ENCODE measurements around the gene NRXN3. TPM values are rescaled to one million over a fixed set of nuclear protein-coding genes. Genes with fewer than 3 reads are reported as not detected.

NRXN3 gene
- total RNA-seq, 1 donor: 2.5 TPM

- Histone ChIP-seq H3K4me2 (ENCODE audit: insufficient read depth, low read length) (no peak overlapping the region), H3K4me1 (ENCODE audit: insufficient read depth, low read length) (no peaks in the 10 kb centered on the region), H3K36me3 (ENCODE audit: insufficient read depth, low read length) (no peaks in the 10 kb centered on the region), H3K4me3 (ENCODE audit: insufficient read depth, low read length) (no peak overlapping the region), H3K27me3 (ENCODE audit: insufficient read depth, low read length) (no peaks in the 10 kb centered on the region), H3K27ac (ENCODE audit: low read depth, low read length) (no peak overlapping the region), H3K79me2 (ENCODE audit: insufficient read depth, low read length) (no peaks in the 10 kb centered on the region), H4K20me1 (ENCODE audit: insufficient read depth, low read length) (no peaks in the 10 kb centered on the region), H3K9me3 (ENCODE audit: low read depth, low read length) (no peaks in the 10 kb centered on the region), H2AFZ (ENCODE audit: low read length) (no peak overlapping the region)
- TF ChIP-seq, protein P1, sequence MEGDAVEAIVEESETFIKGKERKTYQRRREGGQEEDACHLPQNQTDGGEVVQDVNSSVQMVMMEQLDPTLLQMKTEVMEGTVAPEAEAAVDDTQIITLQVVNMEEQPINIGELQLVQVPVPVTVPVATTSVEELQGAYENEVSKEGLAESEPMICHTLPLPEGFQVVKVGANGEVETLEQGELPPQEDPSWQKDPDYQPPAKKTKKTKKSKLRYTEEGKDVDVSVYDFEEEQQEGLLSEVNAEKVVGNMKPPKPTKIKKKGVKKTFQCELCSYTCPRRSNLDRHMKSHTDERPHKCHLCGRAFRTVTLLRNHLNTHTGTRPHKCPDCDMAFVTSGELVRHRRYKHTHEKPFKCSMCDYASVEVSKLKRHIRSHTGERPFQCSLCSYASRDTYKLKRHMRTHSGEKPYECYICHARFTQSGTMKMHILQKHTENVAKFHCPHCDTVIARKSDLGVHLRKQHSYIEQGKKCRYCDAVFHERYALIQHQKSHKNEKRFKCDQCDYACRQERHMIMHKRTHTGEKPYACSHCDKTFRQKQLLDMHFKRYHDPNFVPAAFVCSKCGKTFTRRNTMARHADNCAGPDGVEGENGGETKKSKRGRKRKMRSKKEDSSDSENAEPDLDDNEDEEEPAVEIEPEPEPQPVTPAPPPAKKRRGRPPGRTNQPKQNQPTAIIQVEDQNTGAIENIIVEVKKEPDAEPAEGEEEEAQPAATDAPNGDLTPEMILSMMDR (IDR thresholded peaks at IDR 0.05; ENCODE audit: extremely low read depth, low read depth, low read length): no peak
- DNase-seq (ENCODE audit: insufficient read length, low spot score, missing footprints): no peak
Observed at GRCh38 chr14:78657451-78657850, 487.3 kb downstream of the NRXN3 start.

GRCh38 chr14:78664841-78665240 is 494.7 kb downstream of the NRXN3 start:
- no peak overlapping the region for H3K27ac ChIP-seq (ENCODE audit: low read depth, low read length)
- DNase-seq (ENCODE audit: insufficient read length, low spot score, missing footprints): no peak
- H3K79me2 ChIP-seq (ENCODE audit: insufficient read depth, low read length): no peaks in the 10 kb centered on the region
- H4K20me1 ChIP-seq (ENCODE audit: insufficient read depth, low read length): no peaks in the 10 kb centered on the region
- H3K4me2 ChIP-seq (ENCODE audit: insufficient read depth, low read length): no peak overlapping the region
- no peaks in the 10 kb centered on the region for H3K9me3 ChIP-seq (ENCODE audit: low read depth, low read length)
- TF ChIP-seq, protein P1 (IDR thresholded peaks at IDR 0.05; ENCODE audit: extremely low read depth, low read depth, low read length): no peak
- H3K27me3 ChIP-seq (ENCODE audit: insufficient read depth, low read length): no peaks in the 10 kb centered on the region
- H3K4me3 ChIP-seq (ENCODE audit: insufficient read depth, low read length): no peak overlapping the region
- H2AFZ ChIP-seq (ENCODE audit: low read length): no peak overlapping the region
- H3K4me1 ChIP-seq (ENCODE audit: insufficient read depth, low read length): no peaks in the 10 kb centered on the region
- H3K36me3 ChIP-seq (ENCODE audit: insufficient read depth, low read length): no peaks in the 10 kb centered on the region

DNA sequence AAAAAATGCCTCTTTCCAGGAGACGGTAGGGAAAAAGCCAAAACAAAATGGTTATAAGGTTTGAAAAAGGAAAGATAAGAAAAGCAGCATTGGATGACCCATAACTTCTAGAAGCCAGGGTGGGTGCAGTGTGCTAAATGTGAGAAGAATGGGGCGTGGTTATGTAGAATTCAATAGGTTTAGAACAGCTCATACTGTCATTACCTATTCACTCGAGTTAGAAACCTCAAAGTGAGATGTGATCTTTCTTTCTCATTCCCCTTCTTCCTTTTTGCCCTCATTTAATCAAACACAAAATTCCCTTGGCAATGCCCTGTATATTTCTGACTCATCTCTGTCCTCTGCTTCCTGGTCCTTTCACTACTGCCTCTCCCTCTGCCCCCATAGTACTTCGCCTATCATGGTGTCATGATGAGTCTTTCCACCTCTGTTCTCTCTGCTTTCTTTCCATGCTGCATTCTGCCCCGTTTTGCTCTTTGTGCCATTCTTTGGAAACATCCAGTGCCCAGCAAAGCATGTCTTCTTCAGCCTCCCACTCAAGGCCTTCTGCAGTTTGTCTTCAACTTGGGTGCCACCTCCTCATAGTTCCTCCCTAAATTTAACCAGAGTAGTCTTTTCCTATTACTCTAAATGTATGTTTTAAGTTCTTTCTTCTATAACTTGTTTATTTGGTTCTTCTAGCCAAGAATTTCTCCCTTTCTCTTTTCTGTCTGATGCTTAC is 496.3 kb downstream of the NRXN3 start:
- Histone ChIP-seq H3K9me3 (ENCODE audit: low read depth, low read length) (no peaks in the 10 kb centered on the region), H4K20me1 (ENCODE audit: insufficient read depth, low read length) (no peaks in the 10 kb centered on the region), H3K79me2 (ENCODE audit: insufficient read depth, low read length) (no peaks in the 10 kb centered on the region), H3K4me2 (ENCODE audit: insufficient read depth, low read length) (no peak overlapping the region), H3K27ac (ENCODE audit: low read depth, low read length) (no peak overlapping the region), H3K27me3 (ENCODE audit: insufficient read depth, low read length) (no peaks in the 10 kb centered on the region), H3K4me3 (ENCODE audit: insufficient read depth, low read length) (no peak overlapping the region), H3K4me1 (ENCODE audit: insufficient read depth, low read length) (no peaks in the 10 kb centered on the region), H3K36me3 (ENCODE audit: insufficient read depth, low read length) (no peaks in the 10 kb centered on the region), H2AFZ (ENCODE audit: low read length) (no peak overlapping the region)
- no peak for DNase-seq (ENCODE audit: insufficient read length, low spot score, missing footprints)
- TF ChIP-seq, protein P1 (IDR thresholded peaks at IDR 0.05; ENCODE audit: extremely low read depth, low read depth, low read length): no peak

GRCh38 chr14:78667141-78667540 is 497.0 kb downstream of the NRXN3 start:
- H3K4me1 ChIP-seq (ENCODE audit: insufficient read depth, low read length): no peaks in the 10 kb centered on the region
- no peaks in the 10 kb centered on the region for H4K20me1 ChIP-seq (ENCODE audit: insufficient read depth, low read length)
- H3K27me3 ChIP-seq (ENCODE audit: insufficient read depth, low read length): no peaks in the 10 kb centered on the region
- TF ChIP-seq, protein P1 (IDR thresholded peaks at IDR 0.05; ENCODE audit: extremely low read depth, low read depth, low read length): no peak
- H3K36me3 ChIP-seq (ENCODE audit: insufficient read depth, low read length): no peaks in the 10 kb centered on the region
- H3K27ac ChIP-seq (ENCODE audit: low read depth, low read length): no peak overlapping the region
- DNase-seq (ENCODE audit: insufficient read length, low spot score, missing footprints): no peak
- H3K4me2 ChIP-seq (ENCODE audit: insufficient read depth, low read length): no peak overlapping the region
- H2AFZ ChIP-seq (ENCODE audit: low read length): no peak overlapping the region
- H3K9me3 ChIP-seq (ENCODE audit: low read depth, low read length): no peaks in the 10 kb centered on the region
- H3K79me2 ChIP-seq (ENCODE audit: insufficient read depth, low read length): no peaks in the 10 kb centered on the region
- H3K4me3 ChIP-seq (ENCODE audit: insufficient read depth, low read length): no peak overlapping the region

All from osteoblast (primary cell).